DND-41 (cell line): ENCODE results near the gene APPBP2.

ENCODE experiments used
- CTCF ChIP-seq: IDR thresholded peaks from 2 replicates; pipeline ENCODE4 v1.5.1; 2012; ENCODE audit warnings: borderline replicate concordance, low read length, moderate library complexity, mild to moderate bottlenecking; ENCODE audit not compliant: poor library complexity, severe bottlenecking; ENCODE audit errors: extremely low read depth
- EZH2 ChIP-seq: IDR thresholded peaks from 3 replicates; pipeline ENCODE4 v1.6.1; 2012; ENCODE audit warnings: borderline replicate concordance, low read depth, mild to moderate bottlenecking, moderate library complexity, low read length, inconsistent platforms; ENCODE audit not compliant: severe bottlenecking

- TF ChIP-seq CTCF (no peak), EZH2 (no peak)
Measured at GRCh38 chr17:60401819-60402218, 124.2 kb downstream of the APPBP2 start.
